Thymus (tissue), 11 donors: Measurements from ENCODE around the gene HERPUD1. TPM values are rescaled to one million over a fixed set of nuclear protein-coding genes. Genes with fewer than 3 reads are reported as not detected.
A peak's percentile ranks its signal among the peaks of the same experiment; 100 is the strongest.

ENCODE experiments used
- DNase-seq, 9 donors: peaks; one replicate each; pipeline ENCODE4 v3.0.0-alpha.2; 2013; ENCODE audit warnings: low spot score in 9 of 9, low read depth in 6 of 9, missing footprints in 1 of 9
- H3K27ac ChIP-seq, 2 donors: one replicate each; pipeline ENCODE4 v1.5.1; 2013; ENCODE audit warnings: control low read depth in 1 of 2, low read depth in 1 of 2, low read length in 1 of 2, mild to moderate bottlenecking in 1 of 2, moderate library complexity in 1 of 2
- H3K27me3 ChIP-seq, 2 donors: one replicate each; pipeline ENCODE4 v1.5.1; 2013; ENCODE audit warnings: low read length in 1 of 2; ENCODE audit not compliant: control insufficient read depth in 2 of 2, insufficient read depth in 1 of 2
- H3K36me3 ChIP-seq, 2 donors: one replicate each; pipeline ENCODE4 v1.5.1; 2013; ENCODE audit warnings: low read length in 1 of 2, mild to moderate bottlenecking in 1 of 2, moderate library complexity in 1 of 2; ENCODE audit not compliant: control insufficient read depth in 2 of 2, insufficient read depth in 2 of 2
- H3K4me1 ChIP-seq, 2 donors: one replicate each; pipeline ENCODE4 v1.5.1; 2013; ENCODE audit warnings: low read length in 2 of 2; ENCODE audit not compliant: control insufficient read depth in 2 of 2, insufficient read depth in 2 of 2
- H3K4me3 ChIP-seq, 2 donors: one replicate each; pipeline ENCODE4 v1.5.1; 2013; ENCODE audit warnings: low read length in 2 of 2, control low read depth in 1 of 2, mild to moderate bottlenecking in 1 of 2
- H3K9me3 ChIP-seq, 2 donors: one replicate each; pipeline ENCODE4 v1.5.1; 2013; ENCODE audit warnings: low read length in 1 of 2, mild to moderate bottlenecking in 1 of 2; ENCODE audit not compliant: control insufficient read depth in 2 of 2, insufficient read depth in 1 of 2
- whole genome bisulfite sequencing: extraction: QIAGEN DNeasy Blood & Tissue Kit; methylation state at CpG from one replicate; pipeline ENCODE4 v1.1.7; 2013; 5-methylcytosine and 5-hydroxymethylcytosine counted together
- polyA plus RNA-seq: library from polyadenylated mRNA; stranded (reverse); fragments of 200-250 nt; gene quantifications from one replicate; pipeline ENCODE4 v1.2.3, GENCODE V29; 2013
- total RNA-seq: library from RNA; stranded (reverse); fragments of 120-200 nt; gene quantifications from one replicate; pipeline ENCODE4 v1.2.4, GENCODE V29; 2013
- donor health status: healthy.

The HERPUD1 gene
- total and polyA plus RNA-seq, 2 donors = 28.3 to 105 TPM

DNA sequence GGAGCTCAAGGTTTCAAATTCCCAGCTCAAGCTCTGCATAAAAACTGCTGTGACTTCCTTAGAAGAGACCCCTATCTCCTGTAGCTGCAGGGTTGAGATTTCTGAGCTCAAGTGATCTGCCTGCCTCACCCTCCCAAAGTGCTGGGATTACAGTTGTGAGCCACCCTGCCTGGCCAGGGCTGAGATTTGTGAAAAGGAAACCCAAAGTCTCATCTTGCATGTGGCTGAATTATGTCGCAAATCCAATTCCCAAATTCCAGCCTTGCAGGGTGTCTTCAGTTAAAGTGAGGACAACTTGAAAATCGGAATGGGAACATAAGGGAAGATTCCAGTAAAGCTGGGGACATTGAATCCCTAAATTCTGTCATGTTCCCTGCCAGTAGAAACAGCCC, 15.7 kb downstream of the HERPUD1 start:
- no peak for DNase-seq
- WGBS = 94% methylated on average over 2 of the region's 2 CpGs
- peaks cover 0 to 11% of the 10 kb centered on the region in 2 donors for H3K4me1 ChIP-seq
- H3K27ac ChIP-seq = peak overlapping the region in 1 of 2 donors; percentile 11
- no peaks in the 10 kb centered on the region for H3K9me3 ChIP-seq
- H3K36me3 ChIP-seq = peaks cover 27 to 34% of the 10 kb centered on the region in 2 donors
- H3K4me3 ChIP-seq = no peak overlapping the region
- no peaks in the 10 kb centered on the region for H3K27me3 ChIP-seq

DNA sequence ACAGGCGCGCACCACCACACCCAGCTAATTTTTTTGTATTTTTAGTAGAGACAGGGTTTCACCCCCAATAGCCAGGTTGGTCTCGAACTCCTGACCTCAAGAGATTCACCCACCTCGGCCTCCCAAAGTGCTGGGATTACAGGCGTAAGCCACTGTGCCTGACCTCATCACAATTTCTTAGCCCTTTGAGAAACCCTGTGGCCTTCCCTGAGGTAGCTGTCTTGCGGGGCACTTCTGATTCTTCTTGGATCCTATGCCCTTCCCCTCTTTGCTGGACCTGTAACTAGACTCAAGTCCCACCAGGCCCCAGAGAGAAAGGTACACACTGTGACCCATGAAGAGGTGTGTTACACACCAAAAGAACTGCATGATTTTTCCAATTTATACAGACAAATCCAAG, 16.3 kb downstream of the HERPUD1 start:
- H3K27me3 ChIP-seq = no peaks in the 10 kb centered on the region
- no peak overlapping the region for H3K4me3 ChIP-seq
- no peaks in the 10 kb centered on the region for H3K9me3 ChIP-seq
- no peak for DNase-seq
- peaks cover 20 to 28% of the 10 kb centered on the region in 2 donors for H3K36me3 ChIP-seq
- peaks cover 0 to 11% of the 10 kb centered on the region in 2 donors for H3K4me1 ChIP-seq
- no peak overlapping the region for H3K27ac ChIP-seq
- WGBS = over 99% methylated on average over 6 of the region's 6 CpGs

DNA sequence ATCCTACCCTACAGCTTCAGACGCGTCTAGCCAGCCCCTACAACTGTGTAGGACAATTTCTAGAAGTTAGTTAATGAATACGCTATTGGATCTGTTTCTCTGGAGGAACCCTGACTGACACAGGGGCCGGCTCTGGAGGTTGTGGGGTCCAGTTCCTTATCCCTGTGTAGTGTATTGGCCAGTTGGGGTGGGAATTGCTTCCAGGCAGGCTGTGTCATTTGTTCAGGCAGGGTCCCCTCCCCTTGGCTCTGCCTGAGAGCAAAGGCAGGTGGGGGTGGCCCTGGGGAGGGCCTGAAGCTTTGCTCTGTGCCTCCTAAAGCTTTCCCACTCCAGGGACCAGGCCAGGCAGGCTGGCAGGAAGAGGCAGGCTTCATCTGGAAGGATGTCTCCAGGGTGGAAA, 18.1 kb downstream of the HERPUD1 start:
- Histone ChIP-seq H3K4me3 (no peak overlapping the region), H3K4me1 (peaks cover 0 to 11% of the 10 kb centered on the region in 2 donors), H3K27ac (no peak overlapping the region), H3K36me3 (peaks cover 9 to 10% of the 10 kb centered on the region in 2 donors), H3K9me3 (no peaks in the 10 kb centered on the region), H3K27me3 (no peaks in the 10 kb centered on the region)
- over 99% methylated on average over 4 of the region's 4 CpGs for WGBS
- no peak for DNase-seq

DNA sequence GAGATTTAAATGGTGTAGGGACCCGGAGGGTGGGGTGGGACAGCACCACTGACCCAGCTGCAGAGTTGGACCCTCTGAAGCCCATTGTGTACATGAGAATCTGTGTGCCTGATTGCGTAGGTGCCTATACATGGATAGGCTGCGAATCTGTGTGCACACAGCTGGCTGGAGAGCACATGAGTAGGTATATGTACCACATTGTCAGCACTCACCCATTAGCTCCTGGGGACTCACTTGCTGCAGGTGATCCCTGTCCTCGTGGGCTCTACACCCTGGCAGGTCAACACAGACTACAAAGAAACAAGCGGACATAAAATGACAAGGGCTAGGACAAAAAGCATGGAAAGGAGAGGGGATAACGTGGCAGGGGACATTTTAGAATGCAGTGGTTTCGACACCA, 18.5 kb downstream of the HERPUD1 start:
- Histone ChIP-seq H3K4me3 (no peak overlapping the region), H3K27me3 (no peaks in the 10 kb centered on the region), H3K27ac (no peak overlapping the region), H3K9me3 (no peaks in the 10 kb centered on the region), H3K36me3 (peaks cover 5 to 6% of the 10 kb centered on the region in 2 donors), H3K4me1 (peaks cover 0 to 11% of the 10 kb centered on the region in 2 donors)
- DNase-seq = no peak
- WGBS = 95% methylated on average over 7 of the region's 7 CpGs

DNA sequence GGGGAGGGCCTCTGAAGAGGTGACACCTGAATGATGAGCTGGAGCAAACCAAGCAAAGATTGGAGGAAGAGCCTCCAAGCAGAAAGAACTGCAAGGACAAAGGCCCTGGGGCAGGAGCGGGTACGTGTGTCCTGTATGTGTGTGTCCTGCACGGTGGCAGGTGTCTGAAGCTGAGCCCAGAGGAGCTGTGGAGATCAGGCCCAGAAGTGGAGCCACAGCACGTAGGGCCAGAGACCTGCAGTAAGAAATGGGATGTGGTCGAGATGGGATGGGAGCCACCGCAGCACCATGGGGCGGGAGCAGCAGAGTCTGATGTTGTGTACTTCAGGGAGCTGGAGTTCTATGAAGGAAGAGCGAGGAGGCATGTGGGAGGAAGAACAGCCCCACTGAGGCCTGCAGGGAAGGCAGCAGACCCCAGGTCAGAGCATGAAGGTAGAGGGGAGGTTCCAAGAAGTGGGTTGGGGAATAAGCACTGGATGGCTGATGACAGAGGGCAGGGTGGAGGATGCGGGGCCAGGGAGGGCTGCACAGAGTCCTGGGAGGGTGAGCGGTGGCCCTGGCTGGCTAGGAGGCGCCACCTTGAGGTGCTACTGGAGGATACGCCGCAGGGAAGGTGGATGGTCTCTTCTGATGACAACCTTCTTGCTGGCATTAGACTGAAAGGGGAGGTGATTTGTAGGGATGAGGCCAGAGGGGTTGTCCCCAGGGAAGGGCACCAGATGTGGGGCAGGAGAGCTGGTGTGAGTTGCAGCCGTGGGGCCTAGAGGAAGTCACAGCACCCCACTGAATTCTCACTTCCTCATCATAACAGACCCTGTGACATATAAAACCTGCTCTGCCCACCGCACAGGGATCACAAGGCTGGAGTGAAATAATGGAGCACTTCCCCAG, 19.2 kb downstream of the HERPUD1 start:
- DNase-seq = peak in 5 of 9 donors; percentile 29 to 67 (median 58)
- no peak overlapping the region for H3K27ac ChIP-seq

DNA sequence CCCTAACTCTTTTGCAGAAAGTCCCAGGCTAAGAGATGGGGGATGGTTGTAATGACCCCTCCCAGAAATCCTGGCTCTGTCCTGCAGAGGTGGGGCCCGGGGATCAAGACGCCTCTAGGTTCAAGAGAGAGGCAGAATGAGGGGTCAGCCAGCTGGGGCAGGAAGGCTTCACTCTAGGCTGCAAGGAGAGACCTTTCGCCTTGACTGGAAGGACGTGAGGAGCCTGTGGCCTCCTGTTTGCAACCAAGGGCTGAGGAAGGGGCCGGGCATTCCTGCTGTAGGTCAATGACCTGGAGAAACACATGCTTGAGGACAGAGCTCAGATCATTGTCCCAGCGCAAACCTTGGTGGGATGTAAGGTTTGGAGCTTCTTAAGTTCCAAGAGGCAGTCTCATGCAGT, 21.1 kb downstream of the HERPUD1 start:
- no peak for DNase-seq
- WGBS = 98% methylated on average over 6 of the region's 6 CpGs
- no peaks in the 10 kb centered on the region for H3K27me3 ChIP-seq
- no peak overlapping the region for H3K27ac ChIP-seq
- H3K4me3 ChIP-seq = no peak overlapping the region
- H3K9me3 ChIP-seq = no peaks in the 10 kb centered on the region
- H3K4me1 ChIP-seq = peaks cover 0 to 11% of the 10 kb centered on the region in 2 donors
- H3K36me3 ChIP-seq = no peaks in the 10 kb centered on the region

More for the DNA sequence above, 19.2 kb downstream of the HERPUD1 start:
- 74% methylated on average over 15 of the region's 15 CpGs for WGBS
- peaks cover under 1 to 5% of the 10 kb centered on the region in 2 donors for H3K36me3 ChIP-seq
- no peak overlapping the region for H3K4me3 ChIP-seq
- no peaks in the 10 kb centered on the region for H3K9me3 ChIP-seq
- no peaks in the 10 kb centered on the region for H3K27me3 ChIP-seq
- peaks cover 0 to 11% of the 10 kb centered on the region in 2 donors for H3K4me1 ChIP-seq

DNA sequence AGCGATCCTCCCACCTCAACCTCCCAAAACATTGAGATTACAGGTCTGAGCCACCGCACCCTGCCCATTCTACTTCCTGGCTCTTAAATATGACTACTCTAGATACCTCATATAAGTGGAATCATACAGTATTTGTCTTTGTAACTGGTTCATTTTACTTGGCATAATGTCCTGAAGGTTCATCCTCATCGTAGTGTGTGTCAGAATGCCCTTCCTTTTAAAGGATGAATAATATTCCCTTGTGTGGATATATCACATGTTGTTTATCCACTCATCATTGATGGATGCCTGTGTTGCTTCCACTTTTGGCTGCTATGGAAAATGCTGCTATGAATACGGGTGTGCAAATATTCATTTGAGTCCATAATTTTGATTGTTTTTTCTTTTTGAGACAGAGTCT, 24.1 kb downstream of the HERPUD1 start:
- Histone ChIP-seq H3K27ac (no peak overlapping the region), H3K27me3 (no peaks in the 10 kb centered on the region), H3K4me1 (peaks cover 0 to 11% of the 10 kb centered on the region in 2 donors), H3K4me3 (no peak overlapping the region), H3K36me3 (no peaks in the 10 kb centered on the region), H3K9me3 (no peaks in the 10 kb centered on the region)
- no peak for DNase-seq
- WGBS = 96% methylated on average over 4 of the region's 4 CpGs

DNA sequence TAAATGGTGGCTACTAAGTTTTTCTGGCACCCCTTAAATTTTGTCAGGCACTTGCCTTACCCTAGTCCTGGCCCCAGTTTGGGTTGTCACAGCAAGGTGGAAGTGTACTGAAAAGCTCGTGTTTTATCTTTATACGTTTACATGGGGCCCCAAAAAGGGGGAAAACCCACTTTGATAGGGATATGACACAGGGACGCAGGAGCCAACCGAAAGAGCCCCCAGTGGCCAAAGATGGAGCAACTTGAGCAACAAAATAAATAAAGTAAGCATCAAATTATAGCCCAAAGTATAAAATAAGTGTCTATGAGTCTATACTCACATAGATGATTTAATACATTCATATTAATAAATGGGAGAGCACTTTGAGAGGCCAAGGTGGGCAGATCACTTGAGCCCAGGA, 24.8 kb downstream of the HERPUD1 start:
- Histone ChIP-seq H3K4me3 (no peak overlapping the region), H3K27ac (no peak overlapping the region), H3K9me3 (no peaks in the 10 kb centered on the region), H3K4me1 (peaks cover 0 to 5% of the 10 kb centered on the region in 2 donors), H3K36me3 (no peaks in the 10 kb centered on the region), H3K27me3 (no peaks in the 10 kb centered on the region)
- DNase-seq = no peak
- WGBS = 66% methylated on average over 4 of the region's 4 CpGs

DNA sequence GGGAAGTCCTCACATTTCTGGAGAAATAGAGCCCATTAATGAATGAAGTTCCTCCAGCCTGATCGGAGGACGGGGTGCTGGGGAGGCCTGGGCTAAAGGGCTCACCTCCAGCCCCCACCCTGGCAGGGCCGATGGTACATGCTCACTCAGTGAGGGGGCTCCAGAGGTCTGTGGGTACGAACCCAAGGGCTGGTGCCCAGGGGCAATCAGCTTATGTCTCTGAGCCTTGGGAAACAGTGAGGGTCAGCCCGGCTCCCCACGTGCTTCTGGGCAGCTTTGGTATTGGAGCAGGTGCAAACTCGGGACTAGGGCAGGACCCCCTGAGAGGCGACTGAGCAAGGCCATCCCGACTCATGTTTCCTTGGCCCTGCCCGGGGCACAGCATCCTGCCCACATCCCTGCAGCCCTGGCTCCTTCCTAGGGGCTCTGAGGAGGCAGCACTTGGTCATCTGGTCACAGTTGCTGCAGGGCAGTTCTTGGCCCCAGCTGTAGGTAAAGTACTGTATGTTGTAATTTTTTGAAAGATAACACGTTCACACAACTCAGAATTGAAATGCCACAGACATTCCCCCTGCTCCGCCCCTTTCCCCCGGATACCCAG, 28.8 kb downstream of the HERPUD1 start:
- Histone ChIP-seq H3K27me3 (no peaks in the 10 kb centered on the region), H3K4me1 (peaks cover 0 to 20% of the 10 kb centered on the region in 2 donors), H3K9me3 (peaks cover 0 to 5% of the 10 kb centered on the region in 2 donors), H3K36me3 (no peaks in the 10 kb centered on the region), H3K4me3 (no peak overlapping the region), H3K27ac (no peak overlapping the region)
- WGBS = 91% methylated on average over 13 of the region's 13 CpGs
- no peak for DNase-seq
